H9 (cell line): ENCODE measurements around the gene NFASC. TPM values are rescaled to one million over a fixed set of nuclear protein-coding genes. Genes with fewer than 3 reads are reported as not detected.

Experiments
- DNase-seq: peaks from one replicate; pipeline ENCODE4 v3.0.0-alpha.2; 2017
- H2AFZ ChIP-seq: one replicate; pipeline ENCODE4 v1.6.1; 2013; ENCODE audit warnings: mild to moderate bottlenecking, low read length, control low read depth, moderate library complexity
- H2AK5ac ChIP-seq: 2 replicates; pipeline ENCODE4 v1.6.1; 2013; ENCODE audit warnings: low read length, control low read depth, mixed read lengths; ENCODE audit not compliant: insufficient read length
- H2BK120ac ChIP-seq: one replicate; pipeline ENCODE4 v1.6.1; 2013; ENCODE audit warnings: low read depth, mild to moderate bottlenecking, low read length, control low read depth, inconsistent platforms; ENCODE audit not compliant: poor library complexity, severe bottlenecking
- H2BK12ac ChIP-seq: 2 replicates; pipeline ENCODE4 v1.6.1; 2013; ENCODE audit warnings: low read length, control low read depth, mixed read lengths, low read depth; ENCODE audit not compliant: insufficient read length
- H2BK15ac ChIP-seq: 2 replicates; pipeline ENCODE4 v1.6.1; 2013; ENCODE audit warnings: low read depth, low read length, control low read depth
- H2BK20ac ChIP-seq: one replicate; pipeline ENCODE4 v1.6.1; 2013; ENCODE audit warnings: low read depth, mild to moderate bottlenecking, low read length, control low read depth, inconsistent platforms; ENCODE audit not compliant: poor library complexity, severe bottlenecking
- H2BK5ac ChIP-seq: 2 replicates; pipeline ENCODE4 v1.6.1; 2013; ENCODE audit warnings: low read length, control low read depth, mixed read lengths; ENCODE audit not compliant: insufficient read length
- H3K14ac ChIP-seq: 2 replicates; pipeline ENCODE4 v1.6.1; 2013; ENCODE audit warnings: low read length, control low read depth; ENCODE audit not compliant: insufficient read depth
- H3K18ac ChIP-seq: 2 replicates; pipeline ENCODE4 v1.6.1; 2013; ENCODE audit warnings: low read depth, mild to moderate bottlenecking, mixed read lengths, low read length, control low read depth; ENCODE audit not compliant: insufficient read length
- H3K23ac ChIP-seq: 2 replicates; pipeline ENCODE4 v1.6.1; 2013; ENCODE audit warnings: low read length, control low read depth, mixed read lengths, low read depth; ENCODE audit not compliant: insufficient read length
- H3K23me2 ChIP-seq: 2 replicates; pipeline ENCODE4 v1.6.1; 2013; ENCODE audit warnings: low read depth, mild to moderate bottlenecking, mixed read lengths, low read length, control low read depth; ENCODE audit not compliant: insufficient read length, poor library complexity, severe bottlenecking
- H3K27ac ChIP-seq: 2 replicates; pipeline ENCODE4 v1.5.1; 2013; ENCODE audit warnings: low read length, control low read depth, mixed read lengths, low read depth; ENCODE audit not compliant: insufficient read length
- H3K27me3 ChIP-seq: 2 replicates; pipeline ENCODE4 v1.6.1; 2013; ENCODE audit warnings: low read length, control low read depth, inconsistent platforms; ENCODE audit not compliant: insufficient read depth
- H3K4ac ChIP-seq: 2 replicates; pipeline ENCODE4 v1.6.1; 2013; ENCODE audit warnings: low read depth, mild to moderate bottlenecking, control low read depth, inconsistent platforms, low read length, moderate library complexity
- H3K4me1 ChIP-seq: 2 replicates; pipeline ENCODE4 v1.6.1; 2013; ENCODE audit warnings: low read length, control low read depth, inconsistent platforms; ENCODE audit not compliant: insufficient read depth
- H3K4me2 ChIP-seq: 2 replicates; pipeline ENCODE4 v1.6.1; 2013; ENCODE audit warnings: low read length, control low read depth, mixed read lengths; ENCODE audit not compliant: insufficient read length, insufficient read depth
- H3K56ac ChIP-seq: 2 replicates; pipeline ENCODE4 v1.6.1; 2013; ENCODE audit warnings: low read depth, mild to moderate bottlenecking, mixed read lengths, low read length, control low read depth; ENCODE audit not compliant: insufficient read length
- H3K79me1 ChIP-seq: 2 replicates; pipeline ENCODE4 v1.6.1; 2013; ENCODE audit warnings: low read depth, mild to moderate bottlenecking, moderate library complexity, low read length, control low read depth, inconsistent platforms; ENCODE audit not compliant: insufficient read depth, poor library complexity, severe bottlenecking
- H3K79me2 ChIP-seq: 2 replicates; pipeline ENCODE4 v1.6.1; 2013; ENCODE audit warnings: low read length, control low read depth, inconsistent platforms; ENCODE audit not compliant: insufficient read depth
- H3K9ac ChIP-seq: 2 replicates; pipeline ENCODE4 v1.6.1; 2013; ENCODE audit warnings: low read length, control low read depth, mixed read lengths; ENCODE audit not compliant: insufficient read length; ENCODE audit errors: extremely low read depth
- H3K9me3 ChIP-seq: one replicate; pipeline ENCODE4 v1.6.1; 2013; ENCODE audit warnings: low read depth, low read length, inconsistent platforms; ENCODE audit not compliant: control insufficient read depth
- H3T11ph ChIP-seq: one replicate; pipeline ENCODE4 v1.6.1; 2013; ENCODE audit warnings: mild to moderate bottlenecking, low read length, control low read depth, inconsistent platforms
- H4K20me1 ChIP-seq: one replicate; pipeline ENCODE4 v1.6.1; 2013; ENCODE audit not compliant: control insufficient read depth, insufficient read length, insufficient read depth
- H4K5ac ChIP-seq: 2 replicates; pipeline ENCODE4 v1.6.1; 2013; ENCODE audit warnings: low read depth, mild to moderate bottlenecking, mixed read lengths, low read length, control low read depth; ENCODE audit not compliant: insufficient read length
- H4K8ac ChIP-seq: replicated peaks from 2 replicates; pipeline ENCODE4 v1.6.1; 2013; ENCODE audit warnings: low read length, control low read depth, mixed read lengths, low read depth; ENCODE audit not compliant: insufficient read length
- H4K91ac ChIP-seq: 2 replicates; pipeline ENCODE4 v1.6.1; 2013; ENCODE audit warnings: low read depth, mild to moderate bottlenecking, moderate library complexity, mixed read lengths, low read length, control low read depth; ENCODE audit not compliant: insufficient read length
- H3K27ac Mint-ChIP-seq, 3 experiments: 2 replicates in 2 of 3; 3 replicates in 1 of 3; pipeline ENCODE4 v1.8.0; 2020 to 2021; ENCODE audit warnings: mixed read lengths in 3 of 3, mild to moderate bottlenecking in 1 of 3, moderate library complexity in 1 of 3
- H3K27me3 Mint-ChIP-seq: 2 replicates; pipeline ENCODE4 v1.8.0; 2021; ENCODE audit warnings: low read depth, mild to moderate bottlenecking, moderate library complexity, mixed read lengths
- H3K36me3 Mint-ChIP-seq, 3 experiments: 2 replicates in 2 of 3; 3 replicates in 1 of 3; pipeline ENCODE4 v1.8.0; 2020 to 2021; ENCODE audit warnings: low read depth in 3 of 3, mixed read lengths in 3 of 3; ENCODE audit not compliant: insufficient read depth in 1 of 3
- H3K4me1 Mint-ChIP-seq, 2 experiments: 2 replicates each; pipeline ENCODE4 v1.8.0; 2020; ENCODE audit warnings: mixed read lengths in 2 of 2
- H3K4me3 Mint-ChIP-seq, 2 experiments: 2 replicates in 1 of 2; 3 replicates in 1 of 2; pipeline ENCODE4 v1.8.0; 2020 to 2021; ENCODE audit warnings: mild to moderate bottlenecking in 2 of 2, mixed read lengths in 2 of 2, moderate library complexity in 1 of 2
- H3K9me3 Mint-ChIP-seq, 2 experiments: 2 replicates in 1 of 2; 3 replicates in 1 of 2; pipeline ENCODE4 v1.8.0; 2020; ENCODE audit warnings: mild to moderate bottlenecking in 2 of 2, mixed read lengths in 2 of 2, moderate library complexity in 1 of 2
- WGBS: extraction: QIAGEN DNeasy Blood & Tissue Kit; methylation state at CpG from one replicate; pipeline ENCODE4 v1.1.7; 2013; ENCODE audit warnings: missing lambda C conversion rate, low lambda C conversion rate, mixed read lengths; ENCODE audit not compliant: insufficient read length; ENCODE audit errors: extremely low coverage; 5-methylcytosine and 5-hydroxymethylcytosine counted together
- total RNA-seq: library from RNA; stranded (reverse); gene quantifications from 2 replicates; pipeline ENCODE4 v1.2.1, GENCODE V29; 2021
- TF ChIP-seq, protein P1 (sequence below): fragments of 200-600 bp; sonication (generic); conservative IDR thresholded peaks from 3 replicates; pipeline ENCODE4 v1.8.0; 2021; ENCODE audit warnings: antibody characterized with exemption, mild to moderate bottlenecking

The NFASC gene
- total RNA-seq, 1 experiment from 2014 or later = 5.0 TPM

DNA sequence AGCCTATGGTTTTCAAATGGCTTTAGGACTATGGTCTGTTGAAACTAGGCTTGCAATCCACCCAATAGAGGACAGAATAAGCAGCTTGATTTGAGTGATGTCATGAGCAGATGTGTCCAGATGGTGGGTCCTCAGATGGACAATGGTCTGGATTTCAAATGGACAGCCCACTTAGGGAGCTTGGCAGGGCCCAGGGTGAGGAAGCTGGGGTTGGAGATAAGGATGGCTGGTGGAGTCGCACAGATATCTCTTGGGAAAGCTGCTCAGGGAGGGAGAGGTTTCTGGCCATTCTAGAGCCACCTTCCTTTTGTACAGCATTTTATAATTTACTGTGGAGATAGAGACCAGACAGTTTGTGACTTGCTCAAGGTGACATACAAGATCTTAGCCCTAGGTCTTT, 55.0 kb downstream of the NFASC start:
- no peak overlapping the region for H3K4ac ChIP-seq
- no peaks in the 10 kb centered on the region for H3K27me3 ChIP-seq
- no peak for DNase-seq
- H4K5ac ChIP-seq = no peak overlapping the region
- H2BK12ac ChIP-seq = no peak overlapping the region
- H3K9me3 ChIP-seq = no peaks in the 10 kb centered on the region
- Mint-ChIP-seq H3K4me3 (no peak overlapping the region), H3K36me3 (no peaks in the 10 kb centered on the region), H3K4me1 (peaks cover 50 to 52% of the 10 kb centered on the region in 2 experiments), H3K9me3 (no peaks in the 10 kb centered on the region), H3K27me3 (no peaks in the 10 kb centered on the region), H3K27ac (peak overlapping the region in 2 of 3 experiments; percentile 7 to 26; a peak in 1 of 7 replicates)
- no peak overlapping the region for H2BK20ac ChIP-seq
- no peaks in the 10 kb centered on the region for H3K79me2 ChIP-seq
- no peak overlapping the region for H2AK5ac ChIP-seq
- no peaks in the 10 kb centered on the region for H3K23me2 ChIP-seq
- H2AFZ ChIP-seq = no peak overlapping the region
- no peak overlapping the region for H2BK5ac ChIP-seq
- H4K20me1 ChIP-seq = peaks cover 3% of the 10 kb centered on the region
- no peak overlapping the region for H4K91ac ChIP-seq
- no peaks in the 10 kb centered on the region for H3K79me1 ChIP-seq
- no peak overlapping the region for H3K9ac ChIP-seq
- H3K56ac ChIP-seq = no peak overlapping the region
- no peak overlapping the region for H3K23ac ChIP-seq
- no peak overlapping the region for H3K27ac ChIP-seq
- no peak overlapping the region for H4K8ac ChIP-seq
- no peak overlapping the region for H3K18ac ChIP-seq
- no peak overlapping the region for H3K14ac ChIP-seq
- no peak overlapping the region for H2BK15ac ChIP-seq
- no peak overlapping the region for H2BK120ac ChIP-seq
- no peak overlapping the region for H3T11ph ChIP-seq
- TF ChIP-seq, protein P1, sequence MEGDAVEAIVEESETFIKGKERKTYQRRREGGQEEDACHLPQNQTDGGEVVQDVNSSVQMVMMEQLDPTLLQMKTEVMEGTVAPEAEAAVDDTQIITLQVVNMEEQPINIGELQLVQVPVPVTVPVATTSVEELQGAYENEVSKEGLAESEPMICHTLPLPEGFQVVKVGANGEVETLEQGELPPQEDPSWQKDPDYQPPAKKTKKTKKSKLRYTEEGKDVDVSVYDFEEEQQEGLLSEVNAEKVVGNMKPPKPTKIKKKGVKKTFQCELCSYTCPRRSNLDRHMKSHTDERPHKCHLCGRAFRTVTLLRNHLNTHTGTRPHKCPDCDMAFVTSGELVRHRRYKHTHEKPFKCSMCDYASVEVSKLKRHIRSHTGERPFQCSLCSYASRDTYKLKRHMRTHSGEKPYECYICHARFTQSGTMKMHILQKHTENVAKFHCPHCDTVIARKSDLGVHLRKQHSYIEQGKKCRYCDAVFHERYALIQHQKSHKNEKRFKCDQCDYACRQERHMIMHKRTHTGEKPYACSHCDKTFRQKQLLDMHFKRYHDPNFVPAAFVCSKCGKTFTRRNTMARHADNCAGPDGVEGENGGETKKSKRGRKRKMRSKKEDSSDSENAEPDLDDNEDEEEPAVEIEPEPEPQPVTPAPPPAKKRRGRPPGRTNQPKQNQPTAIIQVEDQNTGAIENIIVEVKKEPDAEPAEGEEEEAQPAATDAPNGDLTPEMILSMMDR = no peak
- no peak overlapping the region for H3K4me2 ChIP-seq
- peaks cover 37% of the 10 kb centered on the region for H3K4me1 ChIP-seq
- WGBS = no CpG with 5 or more reads among the region's 1 CpG
